ENCODE measurements around the gene CNTNAP5. TPM values are rescaled to one million over a fixed set of nuclear protein-coding genes. Genes with fewer than 3 reads are reported as not detected.

The CNTNAP5 gene
- total and polyA plus RNA-seq, 9 of the 15 experiments (the other 6 are each of a cell fraction or from before 2014, with no cell fraction given), result not detected

GRCh38 chr2:124639524-124639923 is 614.4 kb downstream of the CNTNAP5 start:
- ChIA-PET CTCF (ENCODE audit: low intra/inter-chr PET ratio) (no interaction called here), POLR2A (no interaction called here)
- intact Hi-C loops (cut with micrococcal nuclease), result no loop called here
- Histone ChIP-seq H3K4me2 (ENCODE audit: insufficient read depth, low read length) (no peak overlapping the region), H3K9me3 (replicated peaks; ENCODE audit: control insufficient read depth, insufficient read depth, low read depth, low read length) (no peaks in the 10 kb centered on the region), H3K9ac (ENCODE audit: insufficient read depth in 1 of 2, low read depth in 2 of 2, low read length in 2 of 2) (no peak overlapping the region), H3K27ac (ENCODE audit: extremely low read depth, low read depth, low read length) (no peak overlapping the region), H3K4me3 (no peak overlapping the region), H2AFZ (ENCODE audit: low read depth, low read length) (no peak overlapping the region), H3K4me1 (replicated peaks in 1 of 2; ENCODE audit: control insufficient read depth in 2 of 2, insufficient read depth in 2 of 2, low read length in 2 of 2) (no peaks in the 10 kb centered on the region), H3K79me2 (ENCODE audit: control insufficient read depth, insufficient read depth, low read length) (no peaks in the 10 kb centered on the region), H3K27me3 (ENCODE audit: control insufficient read depth in 2 of 2, insufficient read depth in 2 of 2, low read length in 2 of 2) (no peaks in the 10 kb centered on the region), H4K20me1 (replicated peaks; ENCODE audit: control insufficient read depth, insufficient read depth, low read length) (no peaks in the 10 kb centered on the region), H3K9me1 (ENCODE audit: control insufficient read depth, insufficient read depth, low read length) (no peaks in the 10 kb centered on the region), H3K36me3 (ENCODE audit: control insufficient read depth, insufficient read depth, low read length) (no peaks in the 10 kb centered on the region)
- no peak for FAIRE-seq
- in situ Hi-C loops (cut with MboI), result no loop called here
- ATAC-seq, result no peak
- BruUV-seq (replicated peaks), result no TSS peak
- DNase-seq (ENCODE audit: extremely low read depth in 1 of 4, low spot score in 3 of 4), result no peak
- WGBS (ENCODE audit: insufficient coverage, low coverage, missing lambda C conversion rate), result 0% methylated on average over 1 of the region's 1 CpG
- TF ChIP-seq HINFP (tag; conservative IDR thresholded peaks at IDR 0.05; ENCODE audit: low read depth) (no peak), FOXK2 (conservative IDR thresholded peaks at IDR 0.05 in 1 of 2, IDR thresholded peaks at IDR 0.05 in 1 of 2; ENCODE audit: low read depth in 2 of 2) (no peak), SIRT6 (IDR thresholded peaks at IDR 0.05; ENCODE audit: low read depth, low read length) (no peak), MED1 (CRISPR knock-in tag; IDR thresholded peaks at IDR 0.05; ENCODE audit: borderline replicate concordance) (no peak), ZEB2 (IDR thresholded peaks at IDR 0.05) (no peak), KLF10 (CRISPR knock-in tag; IDR thresholded peaks at IDR 0.05) (no peak), SMARCA5 (IDR thresholded peaks at IDR 0.05) (no peak), ZNF584 (CRISPR knock-in tag; IDR thresholded peaks at IDR 0.05; ENCODE audit: low read depth) (no peak), L3MBTL2 (IDR thresholded peaks at IDR 0.05) (no peak), ATF1 (CRISPR knock-in tag; IDR thresholded peaks at IDR 0.05) (no peak), ATF1 (tag; IDR thresholded peaks at IDR 0.05) (no peak), ARNT (IDR thresholded peaks at IDR 0.05) (no peak), ZNF644 (tag; IDR thresholded peaks at IDR 0.05; ENCODE audit: low read depth) (no peak), KLF16 (IDR thresholded peaks at IDR 0.05) (no peak)

Measured in K562 (cell line).